ENCODE measurements around the gene TRPC1. TPM values are rescaled to one million over a fixed set of nuclear protein-coding genes. Genes with fewer than 3 reads are reported as not detected.

The TRPC1 gene
- total RNA-seq, 1 donor from 2014 or later = 12.3 TPM

DNA sequence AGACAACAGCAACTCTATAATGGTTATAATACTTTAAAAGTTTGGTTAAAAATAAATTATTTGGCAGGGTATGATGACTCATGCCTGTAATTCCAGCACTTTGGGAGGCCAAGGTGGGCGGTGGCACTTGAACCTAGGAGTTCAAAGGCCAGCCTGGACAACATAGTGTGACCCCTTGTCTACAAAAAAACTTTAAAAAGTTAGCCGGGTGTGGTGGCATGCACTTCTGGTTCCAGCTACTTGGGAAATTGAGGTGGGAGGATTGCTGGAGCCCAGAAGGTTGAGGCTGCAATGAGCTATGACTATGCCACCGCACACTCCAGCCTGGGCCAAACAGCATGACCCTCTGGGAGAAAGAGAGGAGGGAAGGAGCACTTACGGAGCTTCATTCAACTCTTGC lies 7.7 kb upstream of the TRPC1 start:
- DNase-seq (ENCODE audit: low spot score in 2 of 2) = no peak
- Histone ChIP-seq H3K27me3 (no peaks in the 10 kb centered on the region), H3K36me3 (no peaks in the 10 kb centered on the region), H3K27ac (no peak overlapping the region), H3K4me3 (no peak overlapping the region), H3K9me3 (no peaks in the 10 kb centered on the region), H3K4me1 (no peaks in the 10 kb centered on the region)
- intact Hi-C loops (cut with DNase I) = no loop called here
- no peak for TF ChIP-seq CTCF (IDR thresholded peaks at IDR 0.05)

GRCh38 chr3:142723665-142723967 lies 218 bp upstream of the TRPC1 start:
- Histone ChIP-seq H3K27ac (peak overlapping the region; percentile 78 to 87), H3K27me3 (no peaks in the 10 kb centered on the region), H3K4me1 (no peaks in the 10 kb centered on the region), H3K9me3 (no peaks in the 10 kb centered on the region), H3K36me3 (no peaks in the 10 kb centered on the region), H3K4me3 (peak overlapping the region; percentile 77 to 91)
- TF ChIP-seq CTCF (IDR thresholded peaks at IDR 0.05) = no peak
- no peak for DNase-seq (ENCODE audit: low spot score in 2 of 2)
- intact Hi-C loops (cut with DNase I) = loop anchor here (5.0 to 10.0 kb wide), 3 partner anchors 279 to 1781 kb away; partner anchors contain the start of genes SLC25A36, U2SURP and XRN1

GRCh38 chr3:142724682-142725356 lies 985 bp downstream of the TRPC1 start:
- H3K4me1 ChIP-seq = no peaks in the 10 kb centered on the region
- no peaks in the 10 kb centered on the region for H3K9me3 ChIP-seq
- DNase-seq (ENCODE audit: low spot score in 2 of 2) = peak in 1 of 2 donors; percentile 64
- no peaks in the 10 kb centered on the region for H3K27me3 ChIP-seq
- H3K36me3 ChIP-seq = no peaks in the 10 kb centered on the region
- H3K27ac ChIP-seq = peak overlapping the region; percentile 78 to 87
- intact Hi-C loops (cut with DNase I) = loop anchor here (1.0 to 10.0 kb wide), 5 partner anchors 129 to 1783 kb away; partner anchors contain the start of genes ATR, PLS1, SLC25A36 and U2SURP
- no peak for TF ChIP-seq CTCF (IDR thresholded peaks at IDR 0.05)
- peak overlapping the region; percentile 77 to 91 for H3K4me3 ChIP-seq

- TF ChIP-seq CTCF (IDR thresholded peaks at IDR 0.05) = no peak
- Histone ChIP-seq H3K4me1 (no peaks in the 10 kb centered on the region), H3K27me3 (no peaks in the 10 kb centered on the region), H3K27ac (no peak overlapping the region), H3K36me3 (no peaks in the 10 kb centered on the region), H3K4me3 (peak overlapping the region; percentile 77 to 91), H3K9me3 (no peaks in the 10 kb centered on the region)
- intact Hi-C loops (cut with DNase I) = loop anchor here (2.0 to 10.0 kb wide), 2 partner anchors 147 to 281 kb away; partner anchors contain the start of genes ATR and XRN1
- DNase-seq (ENCODE audit: low spot score in 2 of 2) = no peak
These were observed 1.5 kb downstream of the TRPC1 start for GRCh38 chr3:142725357-142725739.

DNA sequence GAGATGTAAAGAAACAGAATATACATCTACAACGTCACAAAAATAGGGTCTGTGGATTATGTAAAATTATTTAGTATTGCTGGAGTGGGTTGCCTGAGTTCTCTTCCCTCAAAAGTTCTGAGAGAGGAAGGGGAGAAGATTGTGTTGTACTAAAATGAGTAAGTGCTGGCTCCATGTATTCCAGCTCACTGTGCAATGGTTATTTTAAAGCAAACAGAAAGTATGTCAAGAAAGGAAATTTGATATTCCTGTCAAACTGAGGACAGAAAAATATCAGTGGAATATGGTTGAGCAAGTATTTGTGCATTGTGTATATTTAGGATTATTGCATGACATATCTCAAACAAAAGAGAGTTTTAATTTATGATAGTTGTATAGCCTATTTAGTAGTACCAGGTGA lies 2.2 kb downstream of the TRPC1 start:
- no peaks in the 10 kb centered on the region for H3K27me3 ChIP-seq
- no peaks in the 10 kb centered on the region for H3K4me1 ChIP-seq
- DNase-seq (ENCODE audit: low spot score in 2 of 2) = no peak
- no peaks in the 10 kb centered on the region for H3K36me3 ChIP-seq
- H3K27ac ChIP-seq = no peak overlapping the region
- no peaks in the 10 kb centered on the region for H3K9me3 ChIP-seq
- H3K4me3 ChIP-seq = peak overlapping the region in 1 of 2 donors; percentile 77
- TF ChIP-seq CTCF (IDR thresholded peaks at IDR 0.05) = no peak
- intact Hi-C loops (cut with DNase I) = loop anchor here (10.0 kb wide), 1 partner anchor 281 kb away; the partner anchor contains the start of gene XRN1
